SH-SY5Y (cell line): ENCODE data around the gene POLD2.

Experiments used
- GATA2 ChIP-seq: IDR thresholded peaks from 2 replicates; pipeline ENCODE4 v1.6.1; 2011; ENCODE audit warnings: mild to moderate bottlenecking, low read depth, low read length
- GATA3 ChIP-seq: IDR thresholded peaks from 2 replicates; pipeline ENCODE4 v1.6.1; 2011; ENCODE audit warnings: low read depth, mild to moderate bottlenecking, low read length, moderate library complexity

DNA sequence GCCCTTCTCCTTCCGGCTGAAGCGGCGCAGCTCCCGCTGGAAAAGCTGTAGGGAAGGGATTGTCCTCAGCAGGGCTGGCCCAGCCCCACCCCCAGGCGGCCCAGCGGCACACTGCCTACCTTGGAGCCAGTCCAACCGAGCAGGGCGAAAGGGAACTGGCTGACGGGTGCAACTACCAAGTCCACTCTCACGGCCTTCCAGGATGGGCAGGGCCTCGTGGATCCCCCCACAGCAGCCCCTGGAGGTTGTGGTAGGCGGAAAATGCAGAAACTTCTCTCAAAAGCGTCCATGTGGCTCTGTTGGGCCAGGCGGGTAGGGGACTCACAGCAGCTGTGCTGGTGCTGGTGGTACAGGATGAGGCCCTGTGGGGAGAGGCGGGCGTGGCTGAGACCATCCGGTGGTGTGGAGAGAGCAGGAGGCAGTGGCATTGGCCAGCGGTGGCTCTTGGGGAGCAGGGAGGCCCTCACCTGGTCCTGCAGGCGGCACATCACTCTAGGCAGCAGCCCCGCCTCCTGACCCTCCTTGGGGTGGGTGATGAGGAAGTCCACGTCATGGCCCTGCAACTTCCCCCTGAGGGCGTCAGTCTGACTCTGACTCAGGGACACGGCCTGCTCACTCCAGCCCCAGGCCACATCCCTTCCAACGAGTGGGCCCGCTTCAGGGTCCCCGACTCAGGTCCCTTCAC lies 49.5 kb downstream of the POLD2 start:
- TF ChIP-seq GATA2 (no peak), GATA3 (no peak)
